ENCODE results near the gene ERBB4.
"Not testable (repeated sequence)": the region's sequence is repeated elsewhere in the genome, so short reads cannot be mapped to it uniquely, and the experiment has no call there.

ERBB4 gene

GRCh38 chr2:211793690-211794089 is 744.9 kb downstream of the ERBB4 start:
- DNase-seq: no peak

GRCh38 chr2:211789982-211790381 is 748.6 kb downstream of the ERBB4 start:
- no peak for DNase-seq

- no peak for DNase-seq
These were observed 771.9 kb downstream of the ERBB4 start for GRCh38 chr2:211766689-211767088.

GRCh38 chr2:211762479-211762878 is 776.1 kb downstream of the ERBB4 start:
- DNase-seq: no peak

- no peak for DNase-seq
These were observed 778.5 kb downstream of the ERBB4 start for GRCh38 chr2:211760103-211760502.

- DNase-seq: no peak
These were observed 782.3 kb downstream of the ERBB4 start for GRCh38 chr2:211756266-211756665.

GRCh38 chr2:211755187-211755586 is 783.4 kb downstream of the ERBB4 start:
- no peak for DNase-seq

GRCh38 chr2:211751848-211752247 is 786.8 kb downstream of the ERBB4 start:
- DNase-seq: no peak

- DNase-seq: no peak
These were observed 790.3 kb downstream of the ERBB4 start for GRCh38 chr2:211748339-211748738.

GRCh38 chr2:211745295-211746097 is 793.1 kb downstream of the ERBB4 start:
- DNase-seq: peak in 1 of 5 donors; percentile 29

- DNase-seq: no peak
These were observed 794.2 kb downstream of the ERBB4 start for GRCh38 chr2:211744379-211744778.

- no peak for DNase-seq
These were observed 796.6 kb downstream of the ERBB4 start for GRCh38 chr2:211741966-211742365.

GRCh38 chr2:211737282-211737681 is 801.3 kb downstream of the ERBB4 start:
- no peak for DNase-seq

- no peak for DNase-seq
These were observed 808.4 kb downstream of the ERBB4 start for GRCh38 chr2:211730215-211730614.

- DNase-seq: no peak
These were observed 809.2 kb downstream of the ERBB4 start for GRCh38 chr2:211729433-211729832.

- DNase-seq: no peak
These were observed 813.7 kb downstream of the ERBB4 start for GRCh38 chr2:211724933-211725332.

- DNase-seq: no peak
These were observed 815.2 kb downstream of the ERBB4 start for GRCh38 chr2:211723398-211723797.

- no peak for DNase-seq
These were observed 815.7 kb downstream of the ERBB4 start for GRCh38 chr2:211722928-211723327.

GRCh38 chr2:211721874-211722273 is 816.7 kb downstream of the ERBB4 start:
- DNase-seq: not testable (repeated sequence)

GRCh38 chr2:211709389-211709788 is 829.2 kb downstream of the ERBB4 start:
- no peak for DNase-seq

- DNase-seq: no peak
These were observed 845.9 kb downstream of the ERBB4 start for GRCh38 chr2:211692689-211693088.

- no peak for DNase-seq
These were observed 847.9 kb downstream of the ERBB4 start for GRCh38 chr2:211690736-211691135.

- DNase-seq: no peak
These were observed 850.4 kb downstream of the ERBB4 start for GRCh38 chr2:211688196-211688595.

GRCh38 chr2:211674715-211675114 is 863.9 kb downstream of the ERBB4 start:
- no peak for DNase-seq

Data from T-helper 1 cell (primary cell).